GM12891 (cell line): ENCODE data around the gene C1QTNF9B.

Source experiments
- DNase-seq: peaks from one replicate; pipeline ENCODE4 v3.0.0; 2011; ENCODE audit warnings: low spot score; ENCODE audit not compliant: insufficient read length
- FAIRE-seq: peaks from 2 replicates; lab custom pipeline; 2011; peaks lifted over from hg19 to GRCh38; lab: Jason Lieb, UNC
- PAX5 ChIP-seq: IDR thresholded peaks from 2 replicates; pipeline ENCODE4 v1.6.1; 2011; ENCODE audit warnings: low read length, moderate library complexity, mild to moderate bottlenecking; ENCODE audit not compliant: insufficient read depth, severe bottlenecking
- POLR2A ChIP-seq: IDR thresholded peaks from 2 replicates; pipeline ENCODE4 v1.6.1; 2011; ENCODE audit warnings: low read depth, low read length, control low read depth
- POLR2AphosphoS5 ChIP-seq: IDR thresholded peaks from 2 replicates; pipeline ENCODE4 v1.6.1; 2011; ENCODE audit warnings: low read depth, low read length, control low read depth
- POU2F2 ChIP-seq: IDR thresholded peaks from 2 replicates; pipeline ENCODE4 v1.6.1; 2011; ENCODE audit warnings: low read depth, mild to moderate bottlenecking, control low read depth, low read length, moderate library complexity
- SPI1 ChIP-seq: IDR thresholded peaks from 2 replicates; pipeline ENCODE4 v1.6.1; 2011; ENCODE audit warnings: low read depth, low read length, control low read depth
- TAF1 ChIP-seq: IDR thresholded peaks from 2 replicates; pipeline ENCODE4 v1.6.1; 2011; ENCODE audit warnings: low read depth, low read length, control low read depth

The C1QTNF9B gene

DNA sequence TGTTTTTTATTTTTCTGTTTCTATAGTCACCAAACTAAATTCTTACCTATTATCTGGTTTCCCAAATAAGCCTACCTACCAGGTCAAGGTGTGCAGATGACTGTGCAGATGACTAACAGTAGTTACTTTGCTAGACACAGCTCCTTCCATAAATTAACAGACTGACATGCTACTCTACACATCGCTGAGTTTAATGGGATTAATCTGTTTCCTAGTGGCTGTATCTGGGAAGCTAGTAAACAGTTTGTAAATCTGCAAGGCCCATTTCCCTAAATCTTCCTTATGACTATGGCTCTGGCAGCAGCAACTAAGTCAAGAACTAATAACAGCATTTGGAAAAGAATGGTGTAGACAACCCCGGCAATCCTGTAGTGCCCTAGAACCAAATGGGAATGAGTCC, 36.0 kb downstream of the C1QTNF9B start:
- DNase-seq: no peak
- TF ChIP-seq TAF1 (no peak), POU2F2 (no peak), PAX5 (no peak), POLR2A (no peak), SPI1 (no peak), POLR2AphosphoS5 (no peak)
- FAIRE-seq: no peak

DNA sequence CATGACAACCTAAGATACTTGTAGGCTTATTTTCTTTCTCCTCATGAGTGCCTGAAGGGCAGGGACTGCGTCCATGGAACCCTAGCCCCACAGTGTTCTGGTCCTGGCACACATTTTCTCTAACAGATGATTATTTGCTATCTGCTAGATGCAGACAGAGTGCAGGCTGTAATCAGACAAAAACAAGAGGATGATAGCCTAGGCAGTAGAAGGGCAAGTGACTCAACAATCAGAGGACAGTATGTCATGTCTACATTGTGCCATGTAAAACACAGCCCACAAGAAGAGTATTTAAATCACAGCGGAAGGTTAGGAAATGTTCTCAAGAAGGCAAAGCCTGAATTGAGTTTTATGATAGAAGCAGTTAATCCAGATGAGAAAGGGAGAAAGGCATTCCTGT, 37.4 kb downstream of the C1QTNF9B start:
- DNase-seq (no peak), FAIRE-seq (peak; percentile 59)
- TF ChIP-seq PAX5: no peak
- TF ChIP-seq POLR2A: no peak
- TF ChIP-seq POU2F2: no peak

DNA sequence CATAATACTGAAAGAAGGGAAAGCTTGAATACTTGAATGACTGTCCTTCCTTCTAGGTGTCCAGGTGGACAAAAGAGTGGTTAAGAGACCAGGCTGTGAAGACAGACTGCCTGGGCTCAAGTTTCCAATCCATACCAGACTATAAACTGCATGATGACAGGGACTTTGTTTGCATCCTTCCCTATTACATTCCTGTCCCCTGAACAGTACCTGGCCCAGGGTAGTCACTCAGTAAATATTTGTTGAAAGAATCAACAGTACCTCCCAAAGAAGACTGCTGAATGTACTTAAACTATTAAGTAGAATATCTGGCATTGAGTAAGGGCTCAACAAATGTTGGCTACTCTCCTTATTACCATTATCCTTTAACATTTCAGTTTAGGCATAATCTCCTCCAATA, 37.8 kb downstream of the C1QTNF9B start:
- DNase-seq (no peak), FAIRE-seq (no peak)
- TF ChIP-seq SPI1: no peak
- no peak for TF ChIP-seq TAF1
- no peak for TF ChIP-seq POLR2A
- no peak for TF ChIP-seq POLR2AphosphoS5
- no peak for TF ChIP-seq PAX5
- no peak for TF ChIP-seq POU2F2

DNA sequence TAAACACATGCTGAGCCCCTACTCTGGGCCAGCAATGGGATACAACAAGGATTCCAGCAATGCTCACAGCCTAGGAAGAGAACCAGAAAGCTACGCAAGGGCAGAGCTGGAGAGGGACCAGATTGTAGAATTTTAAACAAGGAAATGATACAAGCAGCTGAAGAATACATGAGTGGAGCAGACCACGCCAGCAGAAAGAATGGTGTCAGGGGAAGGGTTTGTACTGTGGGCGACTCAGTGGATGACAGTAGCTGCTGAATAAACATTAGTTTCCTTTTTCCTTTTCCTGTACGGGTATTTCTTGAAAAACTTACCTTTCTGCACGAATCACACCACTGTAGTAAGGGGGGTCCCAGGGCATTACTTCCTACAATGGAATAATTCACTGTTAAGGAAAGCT, 38.8 kb downstream of the C1QTNF9B start:
- no peak for TF ChIP-seq POLR2AphosphoS5
- no peak for TF ChIP-seq PAX5
- no peak for TF ChIP-seq TAF1
- no peak for TF ChIP-seq SPI1
- TF ChIP-seq POLR2A: no peak
- TF ChIP-seq POU2F2: no peak
- FAIRE-seq (no peak), DNase-seq (no peak)

DNA sequence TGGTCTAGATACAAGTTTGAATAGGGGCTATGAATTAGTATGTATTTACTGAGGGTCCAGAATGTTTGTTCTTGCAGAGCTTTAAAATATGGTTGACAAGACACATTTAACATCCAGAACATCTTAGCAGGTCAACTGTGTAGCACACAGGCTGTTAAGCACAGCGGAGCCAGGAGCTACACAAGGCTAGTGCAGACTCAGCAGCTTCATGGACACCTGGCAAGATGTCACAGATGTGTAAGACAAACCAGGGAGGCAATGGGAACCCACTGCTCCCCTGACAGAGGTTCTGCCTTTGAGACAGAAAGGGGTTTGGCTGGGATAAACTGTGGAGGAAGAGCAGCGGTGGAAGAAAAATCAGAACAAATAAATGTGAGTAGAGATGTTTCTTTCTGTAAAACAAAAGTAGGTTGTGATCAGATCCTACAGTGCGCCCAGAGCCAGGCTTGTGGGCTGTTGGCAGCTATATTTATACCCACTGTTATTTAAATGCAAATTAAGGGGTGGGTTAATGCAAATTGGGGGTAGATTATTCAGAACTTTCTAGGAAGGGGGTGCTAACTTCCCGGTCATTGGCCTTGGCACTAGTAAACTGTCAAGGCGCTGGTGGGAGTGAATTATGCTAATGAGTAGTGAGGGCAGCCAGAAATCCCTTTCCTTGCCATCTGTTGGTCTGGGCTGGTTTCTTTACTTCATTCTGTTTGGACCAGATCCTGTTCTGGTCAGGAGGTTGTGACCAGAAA, 41.1 kb downstream of the C1QTNF9B start:
- FAIRE-seq (peak; percentile 71), DNase-seq (no peak)
- TF ChIP-seq POLR2A (no peak), POLR2AphosphoS5 (no peak), SPI1 (no peak), TAF1 (no peak), PAX5 (no peak), POU2F2 (no peak; the same call in 1 of the 2 replicates)

DNA sequence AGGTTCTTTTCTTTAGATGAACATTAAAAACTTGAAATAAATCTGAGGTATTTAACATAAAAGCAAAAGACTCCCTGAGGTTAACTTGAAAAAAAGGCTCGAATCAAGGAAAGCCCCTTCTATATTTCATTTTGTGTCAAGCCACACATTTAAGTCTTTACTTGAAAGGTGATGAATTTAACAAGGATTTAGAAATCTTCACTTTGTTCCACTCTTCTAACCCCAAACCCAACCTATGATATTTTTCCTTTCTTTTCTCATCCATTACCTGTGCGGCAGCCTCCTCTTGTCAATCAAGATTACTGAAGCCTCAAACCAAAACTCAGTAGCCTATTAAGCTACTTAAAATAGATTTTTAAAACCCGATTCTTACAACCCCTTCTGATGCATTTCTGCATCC, 41.9 kb downstream of the C1QTNF9B start:
- DNase-seq (no peak), FAIRE-seq (no peak)
- TF ChIP-seq SPI1: no peak
- TF ChIP-seq TAF1: no peak
- TF ChIP-seq PAX5: no peak
- TF ChIP-seq POLR2A: no peak
- TF ChIP-seq POLR2AphosphoS5: no peak
- no peak for TF ChIP-seq POU2F2

DNA sequence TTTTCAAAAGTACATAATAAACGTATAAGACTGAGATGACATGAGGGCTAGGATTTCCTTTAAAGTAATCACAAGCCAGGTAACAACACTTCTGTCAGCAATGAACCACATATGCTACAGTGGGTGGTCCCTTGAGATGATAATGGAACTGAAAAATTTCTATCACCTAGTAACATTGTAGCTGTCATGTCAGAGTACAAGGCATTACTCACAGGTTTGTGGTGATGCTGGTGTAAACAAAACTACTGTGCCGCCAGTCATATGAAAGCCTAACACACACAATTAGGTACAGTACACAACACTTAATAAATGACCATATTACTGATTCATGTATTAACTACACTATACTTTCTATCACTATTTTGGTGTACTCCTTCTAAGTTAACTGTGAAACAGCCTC, 45.0 kb downstream of the C1QTNF9B start:
- DNase-seq: no peak
- TF ChIP-seq PAX5 (no peak), POLR2A (no peak), POU2F2 (no peak), SPI1 (no peak), TAF1 (no peak), POLR2AphosphoS5 (no peak)
- peak; percentile 76 for FAIRE-seq

DNA sequence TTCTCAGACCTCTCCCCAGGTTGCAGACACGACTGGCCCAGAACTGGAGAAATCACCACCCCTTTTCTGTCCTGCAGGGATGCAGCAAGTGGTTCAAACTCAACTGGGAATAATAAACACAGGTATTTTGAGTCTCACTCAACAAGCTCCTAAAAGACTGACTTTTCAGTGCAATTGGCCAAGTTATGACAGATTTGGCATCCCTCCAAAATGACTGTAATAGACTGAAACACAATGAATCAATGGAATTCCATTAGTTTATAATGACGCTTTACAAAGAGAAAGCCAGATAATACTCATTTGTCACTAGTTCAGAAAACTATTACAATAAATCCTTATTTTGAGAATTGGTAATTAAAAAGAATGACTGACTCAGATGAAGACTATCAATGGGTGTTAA, 46.2 kb downstream of the C1QTNF9B start:
- no peak for TF ChIP-seq POLR2A
- TF ChIP-seq POLR2AphosphoS5: no peak
- TF ChIP-seq SPI1: no peak
- no peak for TF ChIP-seq TAF1
- TF ChIP-seq PAX5: no peak
- FAIRE-seq (no peak), DNase-seq (no peak)

DNA sequence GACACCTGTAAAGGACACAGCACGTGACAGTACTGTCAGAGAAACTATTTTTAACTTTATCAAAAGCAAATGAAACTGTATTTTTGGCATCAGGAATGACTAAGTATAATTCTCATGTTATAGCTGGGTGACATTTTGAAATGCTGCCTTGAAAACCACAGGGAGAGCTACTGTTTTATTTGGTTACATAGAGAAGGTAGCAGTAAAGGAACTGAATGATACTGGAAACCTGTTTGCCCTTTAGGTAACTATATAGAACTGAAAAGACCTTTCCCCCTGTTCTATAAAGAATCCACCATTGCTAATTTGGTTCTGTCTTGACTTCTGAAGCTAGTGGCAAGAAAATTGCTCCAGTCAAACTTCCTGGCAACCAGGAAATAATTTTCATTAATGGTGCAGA, 47.2 kb downstream of the C1QTNF9B start:
- TF ChIP-seq PAX5: no peak
- TF ChIP-seq POU2F2: no peak
- TF ChIP-seq POLR2AphosphoS5: no peak
- FAIRE-seq (peak; percentile 51), DNase-seq (no peak)

DNA sequence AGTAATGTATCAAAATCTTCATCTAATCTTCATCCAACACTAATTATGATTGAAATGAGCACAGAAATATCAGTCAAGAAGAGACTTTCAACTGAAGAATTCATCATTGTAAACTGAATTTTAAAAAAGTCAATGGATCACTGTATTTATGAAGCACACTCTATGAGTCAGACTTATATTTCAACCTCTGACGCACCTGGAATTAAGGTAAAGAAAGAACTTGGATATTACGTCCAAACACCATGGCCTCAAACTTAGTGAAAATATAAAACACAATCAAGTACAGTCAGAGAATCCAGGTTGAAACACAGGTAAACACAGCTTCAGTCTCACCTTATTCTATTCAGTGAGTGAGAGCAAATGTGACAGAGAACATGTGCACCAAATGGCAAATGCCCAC, 47.6 kb downstream of the C1QTNF9B start:
- TF ChIP-seq SPI1: no peak
- TF ChIP-seq PAX5: no peak
- TF ChIP-seq POLR2AphosphoS5: no peak
- DNase-seq (no peak), FAIRE-seq (peak; percentile 38)
